Neural progenitor cell (in vitro differentiated cells): ENCODE measurements around the gene CHAF1A. TPM values are rescaled to one million over a fixed set of nuclear protein-coding genes. Genes with fewer than 3 reads are reported as not detected.

Source experiments
- DNase-seq: peaks from one replicate; pipeline ENCODE4 v3.0.0-alpha.2; 2016; ENCODE audit warnings: low spot score
- H2AFZ ChIP-seq: fragments of 200-600 bp; sonication (generic); replicated peaks from 2 replicates; pipeline ENCODE4 v1.6.1; 2016; ENCODE audit warnings: antibody characterized with exemption
- H3F3A ChIP-seq: fragments of 200-600 bp; sonication (generic); 2 replicates; pipeline ENCODE4 v1.6.1; 2016; ENCODE audit warnings: antibody characterized with exemption, low read depth
- H3K27ac ChIP-seq: fragments of 200-600 bp; sonication (generic); 2 replicates; pipeline ENCODE4 v1.5.1; 2016; ENCODE audit warnings: mild to moderate bottlenecking
- H3K27me3 ChIP-seq: fragments of 200-600 bp; sonication (generic); 2 replicates; pipeline ENCODE4 v1.6.1; 2016; ENCODE audit warnings: mild to moderate bottlenecking, moderate library complexity
- H3K36me3 ChIP-seq: fragments of 200-600 bp; sonication (generic); 2 replicates; pipeline ENCODE4 v1.5.1; 2016
- H3K4me1 ChIP-seq: fragments of 200-600 bp; sonication (generic); 2 replicates; pipeline ENCODE4 v1.6.1; 2016; ENCODE audit warnings: mixed run types
- H3K4me2 ChIP-seq: fragments of 200-600 bp; sonication (generic); 2 replicates; pipeline ENCODE4 v1.6.1; 2016
- H3K4me3 ChIP-seq: fragments of 200-600 bp; sonication (generic); 2 replicates; pipeline ENCODE4 v1.5.1; 2016
- H3K79me2 ChIP-seq: fragments of 200-600 bp; sonication (generic); 2 replicates; pipeline ENCODE4 v1.6.1; 2016; ENCODE audit warnings: low read depth
- H3K9ac ChIP-seq: fragments of 200-600 bp; sonication (generic); 2 replicates; pipeline ENCODE4 v1.6.1; 2016
- H3K9me3 ChIP-seq: fragments of 200-600 bp; sonication (generic); 2 replicates; pipeline ENCODE4 v1.5.1; 2016; ENCODE audit warnings: low read depth
- H4K20me1 ChIP-seq: fragments of 200-600 bp; sonication (generic); 2 replicates; pipeline ENCODE4 v1.6.1; 2016; ENCODE audit warnings: low read depth
- H3K27ac Mint-ChIP-seq: 3 replicates; pipeline ENCODE4 v1.8.0; 2021; ENCODE audit warnings: mixed read lengths
- H3K27me3 Mint-ChIP-seq: 2 replicates; pipeline ENCODE4 v1.8.0; 2022; ENCODE audit warnings: low read depth, mild to moderate bottlenecking, inconsistent platforms, moderate library complexity, mixed read lengths; ENCODE audit not compliant: insufficient read depth
- H3K36me3 Mint-ChIP-seq: 3 replicates; pipeline ENCODE4 v1.8.0; 2021; ENCODE audit warnings: mixed read lengths
- H3K4me1 Mint-ChIP-seq: 3 replicates; pipeline ENCODE4 v1.8.0; 2021; ENCODE audit warnings: mixed read lengths
- H3K4me3 Mint-ChIP-seq: 3 replicates; pipeline ENCODE4 v1.8.0; 2021; ENCODE audit warnings: mild to moderate bottlenecking, moderate library complexity, mixed read lengths
- H3K9me3 Mint-ChIP-seq: 3 replicates; pipeline ENCODE4 v1.8.0; 2020; ENCODE audit warnings: mixed read lengths
- CTCF ChIP-seq: fragments of 200-600 bp; sonication (generic); IDR thresholded peaks from 2 replicates; pipeline ENCODE4 v1.5.1; 2017; ENCODE audit warnings: antibody characterized with exemption, mild to moderate bottlenecking
- EZH2 ChIP-seq: fragments of 200-600 bp; sonication (generic); IDR thresholded peaks from 2 replicates; pipeline ENCODE4 v1.6.1; 2017; ENCODE audit warnings: antibody characterized with exemption, mild to moderate bottlenecking, moderate library complexity
- EZH2phosphoT487 ChIP-seq: fragments of 200-600 bp; sonication (generic); IDR thresholded peaks from 2 replicates; pipeline ENCODE4 v1.6.1; 2017; ENCODE audit warnings: antibody characterized with exemption
- total RNA-seq: library from RNA; depleted of rRNA; stranded (reverse); fragments of >200 nt; gene quantifications from 2 replicates; pipeline ENCODE4 v1.2.3, GENCODE V29; 2015; ENCODE audit warnings: low replicate concordance

The CHAF1A gene
- total RNA-seq, 1 donor from 2014 or later: 37.5 TPM

- H3K79me2 ChIP-seq: peaks cover 77% of the 10 kb centered on the region
- Mint-ChIP-seq H3K27me3 (no peaks in the 10 kb centered on the region), H3K4me3 (peak overlapping the region; percentile 96), H3K36me3 (peaks cover 14% of the 10 kb centered on the region), H3K9me3 (no peaks in the 10 kb centered on the region), H3K27ac (peak overlapping the region; percentile 65), H3K4me1 (peaks cover 51% of the 10 kb centered on the region)
- peak overlapping the region; percentile 98 for H3K4me3 ChIP-seq
- DNase-seq: peak; percentile 49
- H4K20me1 ChIP-seq: peaks cover 64% of the 10 kb centered on the region
- H3K4me1 ChIP-seq: peaks cover 43% of the 10 kb centered on the region
- H3K27me3 ChIP-seq: no peaks in the 10 kb centered on the region
- H3K4me2 ChIP-seq: peak overlapping the region; percentile 95
- peaks cover 44% of the 10 kb centered on the region for H3F3A ChIP-seq
- no peak overlapping the region for H3K27ac ChIP-seq
- no peak for TF ChIP-seq EZH2
- no peak for TF ChIP-seq CTCF
- TF ChIP-seq EZH2phosphoT487: no peak
- H3K9ac ChIP-seq: peak overlapping the region; percentile 90
- no peaks in the 10 kb centered on the region for H3K9me3 ChIP-seq
- no peaks in the 10 kb centered on the region for H3K36me3 ChIP-seq
- H2AFZ ChIP-seq: no peak overlapping the region
Observed at GRCh38 chr19:4399812-4400134, 2.7 kb upstream of the CHAF1A start.

GRCh38 chr19:4400135-4400936 lies 2.1 kb upstream of the CHAF1A start, which contains the start of gene SH3GL1:
Gene SH3GL1, minus strand, starts transcription at chr19:4400547. Its CDS starts 179 bp downstream, at chr19:4400368.
- Histone ChIP-seq H4K20me1 (peaks cover 64% of the 10 kb centered on the region), H3K36me3 (no peaks in the 10 kb centered on the region)

GRCh38 chr19:4401769-4402170 lies 670 bp upstream of the CHAF1A start:
- Histone ChIP-seq H3K9ac (peak overlapping the region; percentile 9), H3K4me2 (peak overlapping the region; percentile 87), H2AFZ (peak overlapping the region; percentile 21), H3K4me3 (peak overlapping the region; percentile 49), H3F3A (peaks cover 50% of the 10 kb centered on the region), H3K4me1 (peaks cover 34% of the 10 kb centered on the region), H3K79me2 (peaks cover 77% of the 10 kb centered on the region), H4K20me1 (peaks cover 71% of the 10 kb centered on the region), H3K9me3 (no peaks in the 10 kb centered on the region), H3K27ac (no peak overlapping the region), H3K36me3 (no peaks in the 10 kb centered on the region), H3K27me3 (no peaks in the 10 kb centered on the region)
- Mint-ChIP-seq H3K27me3 (no peaks in the 10 kb centered on the region), H3K9me3 (no peaks in the 10 kb centered on the region), H3K4me3 (peak overlapping the region; percentile 96), H3K27ac (peak overlapping the region; percentile 89), H3K4me1 (peaks cover 49% of the 10 kb centered on the region), H3K36me3 (peaks cover 20% of the 10 kb centered on the region)
- TF ChIP-seq EZH2phosphoT487 (no peak), CTCF (no peak), EZH2 (no peak)
- no peak for DNase-seq

More at GRCh38 chr19:4400135-4400936, 2.1 kb upstream of the CHAF1A start, which contains the start of gene SH3GL1:
- peak; percentile 96 for DNase-seq
- TF ChIP-seq EZH2phosphoT487: no peak
- no peak for TF ChIP-seq EZH2
- peak; percentile 94 for TF ChIP-seq CTCF
- Histone ChIP-seq H3K27me3 (no peaks in the 10 kb centered on the region), H3K4me2 (peak within 1 kb of the TSS; percentile 95), H3K4me1 (peaks cover 43% of the 10 kb centered on the region), H3K9me3 (no peaks in the 10 kb centered on the region), H2AFZ (no peak within 1 kb of the TSS), H3K27ac (no peak within 1 kb of the TSS), H3F3A (peaks cover 44% of the 10 kb centered on the region), H3K9ac (peak within 1 kb of the TSS; percentile 90), H3K79me2 (peaks cover 77% of the 10 kb centered on the region), H3K4me3 (peak within 1 kb of the TSS; percentile 98)
- Mint-ChIP-seq H3K4me1 (peaks cover 48% of the 10 kb centered on the region), H3K9me3 (no peaks in the 10 kb centered on the region), H3K36me3 (peaks cover 17% of the 10 kb centered on the region), H3K27ac (peak within 1 kb of the TSS; percentile 65), H3K27me3 (no peaks in the 10 kb centered on the region), H3K4me3 (peak within 1 kb of the TSS; percentile 96)
